ENCODE measurements around the gene SELENOM. TPM values are rescaled to one million over a fixed set of nuclear protein-coding genes. Genes with fewer than 3 reads are reported as not detected.

Gene SELENOM
- total RNA-seq, 1 donor from 2014 or later: 157 TPM

GRCh38 chr22:31056986-31057599 lies 50.3 kb downstream of the SELENOM start:
- FAIRE-seq (no peak), DNase-seq (ENCODE audit: low read depth) (no peak)
- peak overlapping the region; percentile 18 for H3K27ac Mint-ChIP-seq (ENCODE audit: unreplicated experiment)
- Histone ChIP-seq H3K27me3 (ENCODE audit: insufficient read depth, low read length) (no peaks in the 10 kb centered on the region), H3K27ac (ENCODE audit: low read depth, low read length) (no peak overlapping the region), H2AFZ (ENCODE audit: low read depth, low read length) (no peak overlapping the region), H4K20me1 (ENCODE audit: insufficient read depth, low read length) (no peaks in the 10 kb centered on the region), H3K4me2 (ENCODE audit: low read length) (no peak overlapping the region), H3K36me3 (ENCODE audit: insufficient read depth, low read length) (no peaks in the 10 kb centered on the region), H3K4me1 (ENCODE audit: insufficient read depth, low read length) (peaks cover 12% of the 10 kb centered on the region), H3K9me3 (ENCODE audit: insufficient read depth, low read depth, low read length) (no peaks in the 10 kb centered on the region), H3K4me3 (ENCODE audit: insufficient read depth, low read depth, low read length) (no peak overlapping the region), H3K79me2 (ENCODE audit: insufficient read depth, low read length) (no peaks in the 10 kb centered on the region), H3K9ac (ENCODE audit: low read length) (no peak overlapping the region)
- no peaks in the 10 kb centered on the region for H3K27me3 Mint-ChIP-seq (ENCODE audit: low read depth, unreplicated experiment)
- no peaks in the 10 kb centered on the region for H3K9me3 Mint-ChIP-seq (ENCODE audit: unreplicated experiment)
- peak overlapping the region; percentile 34 for H3K4me3 Mint-ChIP-seq (ENCODE audit: unreplicated experiment)
- no peaks in the 10 kb centered on the region for H3K36me3 Mint-ChIP-seq (ENCODE audit: low read depth, unreplicated experiment)
- TF ChIP-seq CTCF (IDR thresholded peaks at IDR 0.05; ENCODE audit: insufficient read depth, low read depth, low read length): no peak
- TF ChIP-seq EZH2 (IDR thresholded peaks at IDR 0.05; ENCODE audit: insufficient read depth, low read length): no peak
- H3K4me1 Mint-ChIP-seq (ENCODE audit: low read depth, unreplicated experiment): peaks cover 19% of the 10 kb centered on the region

- H3K9me3 ChIP-seq (ENCODE audit: insufficient read depth, low read depth, low read length): no peaks in the 10 kb centered on the region
- Mint-ChIP-seq H3K4me3 (ENCODE audit: unreplicated experiment) (no peak overlapping the region), H3K27me3 (ENCODE audit: low read depth, unreplicated experiment) (no peaks in the 10 kb centered on the region), H3K36me3 (ENCODE audit: low read depth, unreplicated experiment) (no peaks in the 10 kb centered on the region), H3K9me3 (ENCODE audit: unreplicated experiment) (no peaks in the 10 kb centered on the region), H3K27ac (ENCODE audit: unreplicated experiment) (peak overlapping the region; percentile 94), H3K4me1 (ENCODE audit: low read depth, unreplicated experiment) (peaks cover 19% of the 10 kb centered on the region)
- TF ChIP-seq CTCF (IDR thresholded peaks at IDR 0.05; ENCODE audit: insufficient read depth, low read depth, low read length): no peak
- no peak for TF ChIP-seq EZH2 (IDR thresholded peaks at IDR 0.05; ENCODE audit: insufficient read depth, low read length)
- peak overlapping the region; percentile 50 for H3K27ac ChIP-seq (ENCODE audit: low read depth, low read length)
- H3K36me3 ChIP-seq (ENCODE audit: insufficient read depth, low read length): no peaks in the 10 kb centered on the region
- peak overlapping the region; percentile 75 for H2AFZ ChIP-seq (ENCODE audit: low read depth, low read length)
- no peaks in the 10 kb centered on the region for H3K79me2 ChIP-seq (ENCODE audit: insufficient read depth, low read length)
- FAIRE-seq (no peak), DNase-seq (ENCODE audit: low read depth) (peak; percentile 98)
- peak overlapping the region; percentile 77 for H3K4me2 ChIP-seq (ENCODE audit: low read length)
- H3K4me3 ChIP-seq (ENCODE audit: insufficient read depth, low read depth, low read length): no peak overlapping the region
- H3K4me1 ChIP-seq (ENCODE audit: insufficient read depth, low read length): peaks cover 12% of the 10 kb centered on the region
- peak overlapping the region; percentile 73 for H3K9ac ChIP-seq (ENCODE audit: low read length)
- no peaks in the 10 kb centered on the region for H4K20me1 ChIP-seq (ENCODE audit: insufficient read depth, low read length)
- no peaks in the 10 kb centered on the region for H3K27me3 ChIP-seq (ENCODE audit: insufficient read depth, low read length)
Measured at GRCh38 chr22:31055635-31056159, 51.7 kb downstream of the SELENOM start.

- Mint-ChIP-seq H3K27ac (ENCODE audit: unreplicated experiment) (peak overlapping the region; percentile 94), H3K36me3 (ENCODE audit: low read depth, unreplicated experiment) (no peaks in the 10 kb centered on the region)
Measured at GRCh38 chr22:31055117-31055634, 52.2 kb downstream of the SELENOM start.

More at GRCh38 chr22:31055117-31055634, 52.2 kb downstream of the SELENOM start:
- peak overlapping the region; percentile 73 for H3K9ac ChIP-seq (ENCODE audit: low read length)
- Mint-ChIP-seq H3K27me3 (ENCODE audit: low read depth, unreplicated experiment) (no peaks in the 10 kb centered on the region), H3K9me3 (ENCODE audit: unreplicated experiment) (no peaks in the 10 kb centered on the region), H3K4me3 (ENCODE audit: unreplicated experiment) (no peak overlapping the region), H3K4me1 (ENCODE audit: low read depth, unreplicated experiment) (peaks cover 19% of the 10 kb centered on the region)
- no peak for DNase-seq (ENCODE audit: low read depth)
- H3K4me1 ChIP-seq (ENCODE audit: insufficient read depth, low read length): peaks cover 12% of the 10 kb centered on the region
- no peaks in the 10 kb centered on the region for H3K36me3 ChIP-seq (ENCODE audit: insufficient read depth, low read length)
- H4K20me1 ChIP-seq (ENCODE audit: insufficient read depth, low read length): no peaks in the 10 kb centered on the region
- no peaks in the 10 kb centered on the region for H3K79me2 ChIP-seq (ENCODE audit: insufficient read depth, low read length)
- no peaks in the 10 kb centered on the region for H3K27me3 ChIP-seq (ENCODE audit: insufficient read depth, low read length)
- H3K27ac ChIP-seq (ENCODE audit: low read depth, low read length): peak overlapping the region; percentile 50
- peak overlapping the region; percentile 77 for H3K4me2 ChIP-seq (ENCODE audit: low read length)
- peak overlapping the region; percentile 75 for H2AFZ ChIP-seq (ENCODE audit: low read depth, low read length)
- no peaks in the 10 kb centered on the region for H3K9me3 ChIP-seq (ENCODE audit: insufficient read depth, low read depth, low read length)
- FAIRE-seq: no peak
- H3K4me3 ChIP-seq (ENCODE audit: insufficient read depth, low read depth, low read length): no peak overlapping the region
- TF ChIP-seq EZH2 (IDR thresholded peaks at IDR 0.05; ENCODE audit: insufficient read depth, low read length) (no peak), CTCF (IDR thresholded peaks at IDR 0.05; ENCODE audit: insufficient read depth, low read depth, low read length) (no peak)
